Measurements from ENCODE around the gene PRM1.

DNA sequence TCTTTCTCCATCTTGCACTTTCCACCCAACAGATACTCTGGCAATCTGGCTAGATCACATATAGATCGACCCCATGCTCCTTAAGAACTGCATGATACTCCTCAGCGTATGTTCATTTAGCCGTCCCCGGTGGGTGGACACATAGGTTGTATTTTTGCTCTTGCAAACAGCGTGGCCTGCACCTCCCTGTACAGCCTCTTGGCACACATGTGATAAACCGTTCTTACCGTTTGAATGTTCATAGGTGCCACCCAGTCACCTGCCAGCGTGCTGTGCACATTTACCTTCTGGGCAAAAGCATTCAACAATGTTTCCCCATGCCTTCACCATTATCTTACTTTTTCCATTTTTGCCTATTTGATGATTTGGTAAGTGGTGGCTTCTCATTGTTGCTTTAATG lies 18.2 kb downstream of the PRM1 start:
- TF ChIP-seq POLR2AphosphoS5 (IDR thresholded peaks at IDR 0.05; ENCODE audit: low read depth, low read length) (no peak), TAF1 (IDR thresholded peaks at IDR 0.05; ENCODE audit: borderline replicate concordance, insufficient read depth, low read length) (no peak), SIN3A (IDR thresholded peaks at IDR 0.05; ENCODE audit: borderline replicate concordance, insufficient read depth, low read length) (no peak), REST (IDR thresholded peaks at IDR 0.05; ENCODE audit: insufficient read depth in 1 of 2, low read depth in 2 of 2, low read length in 2 of 2) (no peak), FOXP2 (optimal IDR thresholded peaks at IDR 0.05; ENCODE audit: borderline replicate concordance, extremely low read depth, extremely low read length, insufficient read depth) (no peak)
